Measurements from ENCODE around the gene OPRD1. TPM values are rescaled to one million over a fixed set of nuclear protein-coding genes. Genes with fewer than 3 reads are reported as not detected.

OPRD1 gene
- polyA plus RNA-seq, 1 experiment = not detected

- Histone ChIP-seq H3K4me3 (ENCODE audit: low read depth, low read length) (peak overlapping the region; percentile 9; the same call in 1 of the 2 replicates), H3K27me3 (ENCODE audit: control insufficient read depth, insufficient read depth, low read length) (no peaks in the 10 kb centered on the region), H3K36me3 (ENCODE audit: control insufficient read depth, insufficient read depth, low read length) (peaks cover 3% of the 10 kb centered on the region; the same call in 1 of the 2 replicates)
- POLR2A ChIA-PET = no interaction called here
- DNase-seq (ENCODE audit: low read depth) = no peak
- CTCF ChIA-PET = interaction anchor here (0.9 to 2.5 kb wide), 4 partner anchors 9 to 106 kb away, joined by 3 to 16 read pairs (median 10); no protein-coding TSS in a partner anchor
- TF ChIP-seq, protein P1, sequence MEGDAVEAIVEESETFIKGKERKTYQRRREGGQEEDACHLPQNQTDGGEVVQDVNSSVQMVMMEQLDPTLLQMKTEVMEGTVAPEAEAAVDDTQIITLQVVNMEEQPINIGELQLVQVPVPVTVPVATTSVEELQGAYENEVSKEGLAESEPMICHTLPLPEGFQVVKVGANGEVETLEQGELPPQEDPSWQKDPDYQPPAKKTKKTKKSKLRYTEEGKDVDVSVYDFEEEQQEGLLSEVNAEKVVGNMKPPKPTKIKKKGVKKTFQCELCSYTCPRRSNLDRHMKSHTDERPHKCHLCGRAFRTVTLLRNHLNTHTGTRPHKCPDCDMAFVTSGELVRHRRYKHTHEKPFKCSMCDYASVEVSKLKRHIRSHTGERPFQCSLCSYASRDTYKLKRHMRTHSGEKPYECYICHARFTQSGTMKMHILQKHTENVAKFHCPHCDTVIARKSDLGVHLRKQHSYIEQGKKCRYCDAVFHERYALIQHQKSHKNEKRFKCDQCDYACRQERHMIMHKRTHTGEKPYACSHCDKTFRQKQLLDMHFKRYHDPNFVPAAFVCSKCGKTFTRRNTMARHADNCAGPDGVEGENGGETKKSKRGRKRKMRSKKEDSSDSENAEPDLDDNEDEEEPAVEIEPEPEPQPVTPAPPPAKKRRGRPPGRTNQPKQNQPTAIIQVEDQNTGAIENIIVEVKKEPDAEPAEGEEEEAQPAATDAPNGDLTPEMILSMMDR (IDR thresholded peaks at IDR 0.05; ENCODE audit: insufficient read depth, low read depth, low read length) = no peak
Observed at GRCh38 chr1:28775121-28775942, 36.6 kb upstream of the OPRD1 start.

DNA sequence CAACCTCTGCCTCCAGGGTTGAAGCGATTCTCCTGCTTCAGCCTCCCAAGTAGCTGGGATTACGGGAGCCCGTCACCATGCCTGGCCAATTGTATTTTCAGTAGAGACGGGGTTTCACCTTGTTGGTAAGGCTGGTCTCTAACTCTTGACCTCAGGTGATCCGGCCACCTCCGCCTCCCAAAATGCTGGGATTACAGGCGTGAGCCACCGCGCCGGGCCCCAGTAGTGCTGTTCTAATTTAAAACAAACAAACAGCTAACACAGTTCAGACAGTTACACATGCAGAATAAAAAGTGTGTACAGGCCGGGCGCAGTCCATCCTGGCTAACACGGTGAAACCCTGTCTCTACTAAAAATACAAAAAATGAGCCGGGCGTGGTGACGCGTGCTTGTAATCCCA is 35.6 kb upstream of the OPRD1 start:
- Histone ChIP-seq H3K27me3 (ENCODE audit: control insufficient read depth, insufficient read depth, low read length) (no peaks in the 10 kb centered on the region), H3K4me3 (ENCODE audit: low read depth, low read length) (no peak overlapping the region), H3K36me3 (ENCODE audit: control insufficient read depth, insufficient read depth, low read length) (0 out of 2 replicates have a peak, but pooled peaks cover 1% of the 10 kb centered on the region)
- TF ChIP-seq, protein P1 (IDR thresholded peaks at IDR 0.05; ENCODE audit: insufficient read depth, low read depth, low read length) = no peak
- no peak for DNase-seq (ENCODE audit: low read depth)
- CTCF ChIA-PET = interaction anchor here (0.9 to 2.5 kb wide), 2 partner anchors 8 to 105 kb away, joined by 4 to 16 read pairs; no protein-coding TSS in a partner anchor
- POLR2A ChIA-PET = no interaction called here

DNA sequence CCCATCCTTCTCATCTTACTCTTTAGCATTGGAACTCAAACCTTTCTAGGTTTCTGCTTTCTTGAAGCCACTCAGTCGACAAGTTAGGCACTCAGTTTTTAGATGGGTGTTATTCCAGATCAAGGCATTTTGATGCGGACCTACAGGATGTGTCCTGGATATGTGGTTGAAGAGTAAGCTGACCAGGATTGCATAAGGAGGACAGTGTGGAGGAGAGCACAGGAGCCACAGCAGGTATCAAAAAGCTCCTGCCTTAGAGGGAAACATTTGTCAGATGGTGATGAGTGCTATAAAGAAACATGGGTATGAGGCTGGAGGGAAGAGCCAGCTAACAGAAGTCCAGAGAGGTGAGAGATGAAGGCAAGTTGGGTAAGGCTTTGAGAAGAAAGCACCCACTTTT is 33.9 kb upstream of the OPRD1 start:
- H3K4me3 ChIP-seq (ENCODE audit: low read depth, low read length) = no peak overlapping the region
- no peaks in the 10 kb centered on the region for H3K27me3 ChIP-seq (ENCODE audit: control insufficient read depth, insufficient read depth, low read length)
- TF ChIP-seq, protein P1 (IDR thresholded peaks at IDR 0.05; ENCODE audit: insufficient read depth, low read depth, low read length) = no peak
- POLR2A ChIA-PET = interaction anchor here (0.6 kb wide), 1 partner anchor 41 kb away, joined by 4 read pairs; the partner anchor contains the start of gene YTHDF2
- no peak for DNase-seq (ENCODE audit: low read depth)
- CTCF ChIA-PET = interaction anchor here (0.7 to 11.7 kb wide), 3 partner anchors 10 to 256 kb away, joined by 3 to 276 read pairs (median 3); no protein-coding TSS in a partner anchor
- H3K36me3 ChIP-seq (ENCODE audit: control insufficient read depth, insufficient read depth, low read length) = 0 out of 2 replicates have a peak, but pooled peaks cover 1% of the 10 kb centered on the region

GRCh38 chr1:28779751-28780408 is 32.1 kb upstream of the OPRD1 start:
- H3K36me3 ChIP-seq (ENCODE audit: control insufficient read depth, insufficient read depth, low read length) = 0 out of 2 replicates have a peak, but pooled peaks cover 1% of the 10 kb centered on the region
- no peak overlapping the region for H3K4me3 ChIP-seq (ENCODE audit: low read depth, low read length)
- no peaks in the 10 kb centered on the region for H3K27me3 ChIP-seq (ENCODE audit: control insufficient read depth, insufficient read depth, low read length)
- TF ChIP-seq, protein P1 (IDR thresholded peaks at IDR 0.05; ENCODE audit: insufficient read depth, low read depth, low read length) = no peak
- ChIA-PET CTCF (interaction anchor here (11.7 kb wide), 1 partner anchor 98 kb away, joined by 276 read pairs; no protein-coding TSS in a partner anchor), POLR2A (no interaction called here)
- no peak for DNase-seq (ENCODE audit: low read depth)

DNA sequence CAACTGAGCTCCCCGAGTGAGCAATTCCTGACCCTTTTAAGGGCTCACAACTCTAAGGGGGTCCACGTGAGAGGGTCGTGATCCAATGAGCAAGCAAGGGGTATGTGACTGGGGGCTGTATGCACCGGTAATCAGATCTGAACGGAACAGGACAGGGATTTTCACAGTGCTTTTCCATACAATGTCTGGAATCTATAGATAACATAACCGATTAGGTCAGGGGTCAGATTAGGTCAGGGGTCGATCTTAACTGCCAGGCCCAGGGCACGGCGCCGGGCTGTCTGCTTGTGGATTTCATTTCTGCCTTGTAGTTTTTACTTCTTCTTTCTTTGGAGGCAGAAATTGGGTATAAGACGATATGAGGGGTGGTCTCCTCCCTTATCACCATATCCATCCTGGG is 30.7 kb upstream of the OPRD1 start:
- TF ChIP-seq, protein P1 (IDR thresholded peaks at IDR 0.05; ENCODE audit: insufficient read depth, low read depth, low read length) = no peak
- no peak for DNase-seq (ENCODE audit: low read depth)
- Histone ChIP-seq H3K36me3 (ENCODE audit: control insufficient read depth, insufficient read depth, low read length) (no peaks in the 10 kb centered on the region), H3K27me3 (ENCODE audit: control insufficient read depth, insufficient read depth, low read length) (no peaks in the 10 kb centered on the region), H3K4me3 (ENCODE audit: low read depth, low read length) (no peak overlapping the region)
- ChIA-PET POLR2A (interaction anchor here (0.8 kb wide), 1 partner anchor 181 kb away, joined by 3 read pairs; no protein-coding TSS in a partner anchor), CTCF (interaction anchor here (1.1 to 11.7 kb wide), 2 partner anchors 47 to 96 kb away, joined by 3 to 276 read pairs; no protein-coding TSS in a partner anchor)
